Measurements from ENCODE around the gene ALDH16A1. TPM values are rescaled to one million over a fixed set of nuclear protein-coding genes. Genes with fewer than 3 reads are reported as not detected.

Gene ALDH16A1
- total RNA-seq, 4 donors from 2014 or later, result 32.5 to 39.5 (median 34.2) TPM

DNA sequence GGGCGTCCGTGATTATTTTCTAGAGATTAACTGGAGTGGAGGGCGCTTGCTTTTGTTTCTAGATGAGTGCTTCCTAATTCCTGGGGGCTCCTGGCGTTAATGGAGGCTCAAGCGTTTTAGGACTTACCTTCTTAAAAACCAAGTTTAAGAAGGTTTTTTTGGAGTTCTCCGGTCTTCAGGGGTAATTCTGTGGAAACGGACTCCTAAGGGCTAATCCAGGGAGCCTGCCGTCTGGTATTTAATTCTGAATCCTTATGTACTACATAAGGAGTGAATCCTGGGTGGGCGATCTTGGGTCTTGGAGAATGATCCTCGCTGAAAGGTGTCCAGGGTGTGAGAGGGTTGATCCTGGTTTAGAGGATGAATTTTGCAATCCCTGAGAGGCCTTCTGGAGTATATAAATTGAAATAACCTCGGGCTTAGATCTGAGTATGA is 43.6 kb downstream of the ALDH16A1 start:
- DNase-seq, result no peak
- peaks cover 45% of the 10 kb centered on the region in 2 donors for H3K36me3 ChIP-seq
- intact Hi-C loops (cut with DNase I), result no loop called here
- H3K9me3 ChIP-seq, result no peaks in the 10 kb centered on the region
- H3K4me3 ChIP-seq (replicated peaks in 1 of 3), result peak overlapping the region; percentile 42 to 100 (median 79)
- H3K27me3 ChIP-seq, result no peaks in the 10 kb centered on the region
- peak overlapping the region; percentile 89 to 94 (median 91) for H3K27ac ChIP-seq
- no peak for TF ChIP-seq POLR2A (IDR thresholded peaks at IDR 0.05)
- TF ChIP-seq, protein P1, sequence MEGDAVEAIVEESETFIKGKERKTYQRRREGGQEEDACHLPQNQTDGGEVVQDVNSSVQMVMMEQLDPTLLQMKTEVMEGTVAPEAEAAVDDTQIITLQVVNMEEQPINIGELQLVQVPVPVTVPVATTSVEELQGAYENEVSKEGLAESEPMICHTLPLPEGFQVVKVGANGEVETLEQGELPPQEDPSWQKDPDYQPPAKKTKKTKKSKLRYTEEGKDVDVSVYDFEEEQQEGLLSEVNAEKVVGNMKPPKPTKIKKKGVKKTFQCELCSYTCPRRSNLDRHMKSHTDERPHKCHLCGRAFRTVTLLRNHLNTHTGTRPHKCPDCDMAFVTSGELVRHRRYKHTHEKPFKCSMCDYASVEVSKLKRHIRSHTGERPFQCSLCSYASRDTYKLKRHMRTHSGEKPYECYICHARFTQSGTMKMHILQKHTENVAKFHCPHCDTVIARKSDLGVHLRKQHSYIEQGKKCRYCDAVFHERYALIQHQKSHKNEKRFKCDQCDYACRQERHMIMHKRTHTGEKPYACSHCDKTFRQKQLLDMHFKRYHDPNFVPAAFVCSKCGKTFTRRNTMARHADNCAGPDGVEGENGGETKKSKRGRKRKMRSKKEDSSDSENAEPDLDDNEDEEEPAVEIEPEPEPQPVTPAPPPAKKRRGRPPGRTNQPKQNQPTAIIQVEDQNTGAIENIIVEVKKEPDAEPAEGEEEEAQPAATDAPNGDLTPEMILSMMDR (IDR thresholded peaks at IDR 0.05), result no peak
- peaks cover 16 to 35% of the 10 kb centered on the region in 2 donors for H3K4me1 ChIP-seq
- WGBS, 2 donors, result 1 to 2% methylated on average over 11 of the region's 11 CpGs

DNA sequence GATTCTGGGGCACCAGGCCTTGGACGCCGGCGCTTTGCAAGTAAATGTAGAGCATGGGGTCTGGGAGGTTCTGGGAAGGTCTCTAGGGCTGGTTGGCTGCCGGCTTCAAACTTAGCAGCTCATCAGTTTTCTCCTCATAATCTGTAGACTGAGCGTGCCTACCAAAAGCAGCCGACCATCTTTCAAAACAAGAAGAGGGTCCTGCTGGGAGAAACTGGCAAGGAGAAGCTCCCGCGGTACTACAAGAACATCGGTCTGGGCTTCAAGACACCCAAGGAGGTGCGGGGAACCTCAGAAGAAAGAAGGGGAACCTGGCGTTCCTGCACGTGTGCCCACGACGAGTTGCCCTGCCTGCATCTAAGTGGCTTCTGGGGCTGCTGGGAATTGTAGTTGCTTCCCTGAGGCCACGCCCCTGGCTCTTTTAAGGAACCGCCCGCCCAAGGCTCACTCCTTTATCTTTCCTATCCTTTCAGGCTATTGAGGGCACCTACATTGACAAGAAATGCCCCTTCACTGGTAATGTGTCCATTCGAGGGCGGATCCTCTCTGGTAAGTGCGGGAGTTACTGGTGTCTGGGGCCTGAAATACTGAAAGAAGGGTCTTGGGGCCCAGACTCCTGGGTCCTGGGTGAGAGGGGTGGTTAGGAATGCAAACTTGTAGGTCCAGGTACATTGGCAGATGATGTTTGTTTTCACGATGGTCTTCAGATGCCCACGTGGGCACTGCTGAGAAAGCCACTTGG is 44.2 kb downstream of the ALDH16A1 start:
- WGBS, 2 donors, result 23 to 27% methylated on average over 22 of the region's 22 CpGs
- intact Hi-C loops (cut with DNase I), result no loop called here
- peaks cover 38 to 39% of the 10 kb centered on the region in 2 donors for H3K36me3 ChIP-seq
- H3K4me1 ChIP-seq, result peaks cover 16 to 35% of the 10 kb centered on the region in 2 donors
- DNase-seq, result peak; percentile 47 to 55
- H3K27ac ChIP-seq, result peak overlapping the region; percentile 89 to 94 (median 91)
- H3K4me3 ChIP-seq (replicated peaks in 1 of 3), result peak overlapping the region; percentile 42 to 100 (median 79)
- no peaks in the 10 kb centered on the region for H3K27me3 ChIP-seq
- no peaks in the 10 kb centered on the region for H3K9me3 ChIP-seq
- TF ChIP-seq POLR2A (IDR thresholded peaks at IDR 0.05), result no peak
- TF ChIP-seq, protein P1 (IDR thresholded peaks at IDR 0.05), result no peak

DNA sequence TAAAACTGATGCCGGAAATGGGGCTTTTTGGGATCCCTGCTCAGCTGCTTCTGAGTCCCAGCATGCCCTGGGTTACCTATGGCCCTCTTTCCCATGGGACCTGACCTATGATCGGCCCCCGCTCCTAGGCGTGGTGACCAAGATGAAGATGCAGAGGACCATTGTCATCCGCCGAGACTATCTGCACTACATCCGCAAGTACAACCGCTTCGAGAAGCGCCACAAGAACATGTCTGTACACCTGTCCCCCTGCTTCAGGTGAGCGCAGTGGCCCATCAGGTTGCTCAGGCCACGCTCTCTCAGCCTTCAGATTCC is 44.7 kb downstream of the ALDH16A1 start:
- intact Hi-C loops (cut with DNase I), result no loop called here
- no peak for TF ChIP-seq POLR2A (IDR thresholded peaks at IDR 0.05)
- TF ChIP-seq, protein P1 (IDR thresholded peaks at IDR 0.05), result no peak
- H3K4me3 ChIP-seq (replicated peaks in 1 of 3), result peak overlapping the region in 1 of 3 donors; percentile 79

DNA sequence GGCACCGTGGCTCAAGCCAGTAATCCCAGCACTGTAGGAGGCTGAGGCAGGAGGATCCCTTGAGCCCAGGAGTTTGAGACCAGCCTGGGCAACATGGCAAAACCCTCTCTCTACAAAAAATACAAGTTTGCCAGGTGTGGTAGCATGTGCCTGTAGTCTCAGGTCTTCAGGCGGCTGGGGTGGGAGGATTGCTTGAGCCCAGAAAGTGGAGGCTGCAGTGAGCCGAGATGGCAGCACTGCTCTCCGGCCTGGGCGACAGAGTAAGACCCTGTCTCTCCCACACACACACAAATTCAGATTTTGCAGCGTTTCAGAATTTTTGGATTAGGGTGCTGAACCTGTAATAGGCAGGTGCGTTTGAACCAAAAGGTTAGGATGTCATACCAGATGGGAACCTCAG is 45.5 kb downstream of the ALDH16A1 start:
- intact Hi-C loops (cut with DNase I), result no loop called here
- H3K27me3 ChIP-seq, result no peaks in the 10 kb centered on the region
- peaks cover 27 to 29% of the 10 kb centered on the region in 2 donors for H3K36me3 ChIP-seq
- peaks cover 19 to 35% of the 10 kb centered on the region in 2 donors for H3K4me1 ChIP-seq
- no peak overlapping the region for H3K4me3 ChIP-seq (replicated peaks in 1 of 3)
- no peak for DNase-seq
- TF ChIP-seq, protein P1 (IDR thresholded peaks at IDR 0.05), result no peak
- no peak for TF ChIP-seq POLR2A (IDR thresholded peaks at IDR 0.05)
- H3K9me3 ChIP-seq, result no peaks in the 10 kb centered on the region
- H3K27ac ChIP-seq, result no peak overlapping the region
- WGBS, 2 donors, result 81 to 90% methylated on average over 6 to 7 of the region's 7 CpGs

More for the DNA sequence above, 44.7 kb downstream of the ALDH16A1 start:
- Histone ChIP-seq H3K27me3 (no peaks in the 10 kb centered on the region), H3K4me1 (peaks cover 16 to 35% of the 10 kb centered on the region in 2 donors), H3K9me3 (no peaks in the 10 kb centered on the region), H3K36me3 (peaks cover 33 to 34% of the 10 kb centered on the region in 2 donors), H3K27ac (peak overlapping the region in 2 of 3 donors; percentile 89 to 94)
- no peak for DNase-seq
- WGBS, 2 donors, result 90 to 95% methylated on average over 12 of the region's 12 CpGs

DNA sequence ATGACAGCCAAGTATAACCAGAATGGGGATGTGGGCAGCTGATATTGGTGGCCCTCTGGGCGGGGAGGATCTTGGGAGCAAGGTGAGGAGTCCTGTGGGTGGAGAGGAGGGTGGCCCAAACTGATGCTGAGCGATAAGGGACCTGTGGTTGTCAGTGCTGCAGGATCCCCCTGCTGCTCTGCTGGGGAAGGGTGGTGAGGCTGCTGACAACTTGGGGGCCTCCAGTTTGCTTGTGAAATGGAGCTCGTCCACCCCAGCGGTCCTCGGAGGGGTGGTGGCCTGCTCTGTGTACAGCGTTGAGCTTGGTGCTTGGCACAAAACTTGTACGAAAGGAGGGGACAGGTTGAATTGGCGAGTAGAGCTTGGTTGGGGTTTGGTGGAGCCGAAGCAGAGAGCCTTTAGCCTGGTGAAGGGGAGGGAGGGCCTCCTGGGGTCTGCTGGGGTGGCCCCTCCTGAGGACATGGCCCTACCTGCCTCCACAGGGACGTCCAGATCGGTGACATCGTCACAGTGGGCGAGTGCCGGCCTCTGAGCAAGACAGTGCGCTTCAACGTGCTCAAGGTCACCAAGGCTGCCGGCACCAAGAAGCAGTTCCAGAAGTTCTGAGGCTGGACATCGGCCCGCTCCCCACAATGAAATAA is 46.1 kb downstream of the ALDH16A1 start:
- peaks cover 27 to 29% of the 10 kb centered on the region in 2 donors for H3K36me3 ChIP-seq
- no peak for DNase-seq
- no peak for TF ChIP-seq POLR2A (IDR thresholded peaks at IDR 0.05)
- TF ChIP-seq, protein P1 (IDR thresholded peaks at IDR 0.05), result no peak
- H3K4me1 ChIP-seq, result peaks cover 19 to 35% of the 10 kb centered on the region in 2 donors
- H3K4me3 ChIP-seq (replicated peaks in 1 of 3), result no peak overlapping the region
- intact Hi-C loops (cut with DNase I), result no loop called here
- WGBS, 2 donors, result 86 to 90% methylated on average over 14 of the region's 19 CpGs
- H3K9me3 ChIP-seq, result no peaks in the 10 kb centered on the region
- H3K27ac ChIP-seq, result peak overlapping the region in 1 of 3 donors; percentile 80
- no peaks in the 10 kb centered on the region for H3K27me3 ChIP-seq
